HG03108 (cell line): ENCODE measurements around the gene DOCK6.
"Not testable (repeated sequence)": the region's sequence is repeated elsewhere in the genome, so short reads cannot be mapped to it uniquely, and the experiment has no call there.

Source experiments
- ATAC-seq: cut with Tn5 transposase; IDR thresholded peaks from one replicate; pipeline ENCODE4 v1.9.1; 2021; ENCODE audit warnings: moderate library complexity; ENCODE audit not compliant: unreplicated experiment

DOCK6 gene

GRCh38 chr19:11177592-11177991 is 84.7 kb downstream of the DOCK6 start:
- ATAC-seq = no peak

DNA sequence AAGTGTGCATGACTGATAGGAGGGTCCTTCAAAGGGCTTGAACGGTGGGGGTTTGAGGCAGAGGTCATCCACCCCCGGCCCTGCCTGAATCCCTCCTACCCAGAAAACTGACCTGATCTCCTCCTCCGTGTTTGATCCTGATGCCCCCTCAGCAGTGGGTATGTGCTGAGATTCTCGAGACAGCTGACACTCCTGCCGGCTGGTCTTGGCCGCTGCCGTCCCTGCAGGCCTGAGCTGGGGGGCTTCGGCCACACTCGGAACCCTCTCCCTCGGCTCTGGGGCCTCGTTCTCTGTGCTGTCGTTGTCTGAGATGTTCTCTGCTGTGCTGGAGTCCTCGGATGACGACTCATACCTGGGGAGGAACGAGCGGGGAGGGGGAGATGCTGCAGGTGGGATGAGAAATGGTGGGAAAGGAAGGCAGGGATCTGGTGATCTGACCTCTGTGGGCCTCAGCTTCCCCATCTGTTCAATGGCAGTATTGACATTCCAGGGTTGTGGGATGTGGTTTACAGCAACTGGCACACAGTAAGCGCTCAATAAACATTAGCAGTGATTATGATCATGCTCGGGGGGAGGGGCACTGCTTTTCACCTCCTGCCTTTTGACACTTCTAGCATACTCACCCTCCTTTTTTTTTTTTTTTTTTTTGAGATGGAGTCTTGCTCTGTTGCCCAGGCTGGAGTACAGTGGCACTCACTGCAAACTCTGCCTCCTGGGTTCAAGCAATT is 85.7 kb downstream of the DOCK6 start:
- no peak for ATAC-seq

DNA sequence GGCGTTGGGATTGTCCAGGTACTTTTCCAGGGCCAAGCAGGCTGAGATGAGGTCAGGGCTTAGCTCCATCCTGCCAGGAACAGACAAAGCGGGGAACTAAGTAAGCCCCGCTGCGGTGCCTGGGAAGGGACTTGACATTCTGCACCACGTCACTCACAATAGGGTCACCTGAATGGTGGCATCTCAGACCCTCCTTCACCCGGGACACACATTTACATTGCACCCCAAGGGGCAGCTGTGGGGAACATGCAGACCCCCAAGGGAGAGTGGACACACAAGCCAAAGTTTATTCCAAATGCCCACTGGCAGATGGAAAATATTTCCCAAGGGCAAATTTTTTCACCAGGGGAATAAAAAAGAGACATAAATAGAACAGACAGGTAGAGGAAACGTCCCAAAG is 86.4 kb downstream of the DOCK6 start:
- no peak for ATAC-seq

DNA sequence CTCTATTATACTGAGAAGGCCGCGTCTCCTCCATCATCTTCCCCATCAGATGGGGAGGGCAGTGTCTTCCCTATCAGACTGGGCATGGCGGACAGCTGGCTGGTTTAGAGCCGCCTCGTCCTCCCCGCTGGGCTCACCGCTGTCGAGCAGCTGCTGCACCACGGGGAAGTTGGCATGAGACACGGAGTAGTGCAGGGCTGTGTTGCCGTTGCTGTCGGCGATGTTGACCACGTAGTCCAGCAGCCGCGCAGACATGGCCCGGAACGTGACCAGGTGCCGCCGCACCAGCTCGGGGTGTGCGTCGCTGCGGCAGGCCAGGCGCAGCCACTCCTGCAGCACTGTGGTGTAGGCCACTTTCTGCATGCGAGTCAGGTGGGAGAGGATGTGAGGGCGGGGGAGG is 88.0 kb downstream of the DOCK6 start:
- ATAC-seq = no peak

DNA sequence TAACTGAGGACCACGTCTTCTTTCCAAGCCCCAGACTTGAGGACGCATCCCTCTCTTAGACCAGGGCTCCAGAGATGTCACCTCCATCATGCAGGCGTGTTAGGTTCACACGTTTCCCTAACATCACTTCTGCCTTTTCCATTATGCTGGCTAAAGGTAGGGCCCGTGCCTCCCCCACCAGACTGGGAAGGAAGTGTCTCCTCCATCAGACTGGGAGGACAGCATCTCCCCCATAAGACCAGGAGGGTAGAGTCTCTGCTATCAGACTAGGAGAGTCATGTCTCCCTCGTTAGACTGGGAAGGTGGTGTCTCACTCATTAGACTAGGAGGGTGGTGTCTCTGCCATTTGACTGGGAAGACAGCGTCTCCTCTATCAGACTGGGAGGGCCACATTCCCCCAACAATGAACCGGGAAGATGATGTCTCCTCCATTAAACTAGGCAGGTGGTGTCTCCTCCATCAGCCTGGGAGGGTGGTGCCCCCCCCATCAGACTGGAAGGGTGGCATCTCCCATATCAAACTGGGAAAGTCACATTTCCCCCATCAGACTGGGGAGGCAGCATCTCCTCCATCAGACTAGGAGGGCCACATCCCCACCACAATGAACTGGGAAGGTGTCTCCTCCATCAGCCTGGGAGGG is 88.7 kb downstream of the DOCK6 start:
- no peak for ATAC-seq

GRCh38 chr19:11172576-11172975 is 89.7 kb downstream of the DOCK6 start:
- ATAC-seq = no peak

DNA sequence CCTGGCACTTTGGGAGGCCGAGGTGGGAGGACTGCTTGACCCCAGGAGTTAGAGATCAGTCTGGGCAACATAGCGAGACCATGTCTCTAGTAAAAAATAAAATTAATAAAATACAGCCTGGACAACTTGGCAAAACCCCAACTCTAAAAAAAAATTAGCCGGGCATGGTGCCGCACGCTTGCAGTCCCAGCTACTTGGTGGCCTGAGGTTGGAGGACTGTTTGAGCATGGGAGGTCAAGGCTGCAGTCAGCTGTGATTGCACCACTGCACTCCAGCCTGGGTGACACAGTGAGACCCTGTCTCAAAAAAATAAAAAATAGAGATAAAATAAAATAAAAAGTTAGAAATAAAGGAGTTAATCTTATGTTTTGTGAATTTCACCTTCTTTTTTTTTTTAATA is 91.2 kb downstream of the DOCK6 start:
- no peak for ATAC-seq

DNA sequence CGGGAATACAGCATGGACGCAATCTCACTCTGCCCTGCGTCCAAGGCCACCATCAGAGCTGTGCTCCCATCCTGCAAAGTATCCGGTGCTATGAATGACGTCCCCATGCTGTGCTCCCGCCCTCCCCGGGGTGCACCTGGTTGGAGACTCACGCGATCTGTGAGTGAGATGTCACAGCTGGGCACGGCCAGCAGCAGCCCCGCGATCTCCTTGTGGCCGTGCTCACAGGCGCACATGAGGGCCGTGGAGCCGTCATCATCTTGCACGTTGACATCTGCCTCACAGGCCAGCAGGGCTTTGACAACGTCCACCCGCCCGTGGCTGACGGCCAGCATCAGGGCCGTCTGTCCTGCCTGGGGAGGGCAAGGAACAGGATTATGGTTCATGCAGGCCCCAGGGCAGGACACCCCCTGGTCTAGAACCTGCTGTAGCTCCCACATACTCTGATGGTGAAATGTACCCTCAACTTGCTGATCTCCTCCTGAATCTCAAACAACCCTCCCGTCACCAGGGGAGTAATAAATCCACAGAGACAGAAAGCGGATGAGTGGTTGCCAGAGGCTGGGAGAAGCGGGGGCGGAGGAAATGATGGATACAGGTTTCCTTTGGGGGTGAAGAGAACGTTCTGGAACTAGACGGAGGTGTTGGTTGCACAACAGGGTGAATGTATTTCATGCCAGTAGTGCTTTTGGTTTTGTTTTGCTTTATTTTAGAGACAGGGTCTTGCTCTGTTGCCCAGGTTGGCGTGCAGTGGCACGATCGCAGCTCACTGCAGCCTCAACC is 92.2 kb downstream of the DOCK6 start:
- ATAC-seq = no peak

DNA sequence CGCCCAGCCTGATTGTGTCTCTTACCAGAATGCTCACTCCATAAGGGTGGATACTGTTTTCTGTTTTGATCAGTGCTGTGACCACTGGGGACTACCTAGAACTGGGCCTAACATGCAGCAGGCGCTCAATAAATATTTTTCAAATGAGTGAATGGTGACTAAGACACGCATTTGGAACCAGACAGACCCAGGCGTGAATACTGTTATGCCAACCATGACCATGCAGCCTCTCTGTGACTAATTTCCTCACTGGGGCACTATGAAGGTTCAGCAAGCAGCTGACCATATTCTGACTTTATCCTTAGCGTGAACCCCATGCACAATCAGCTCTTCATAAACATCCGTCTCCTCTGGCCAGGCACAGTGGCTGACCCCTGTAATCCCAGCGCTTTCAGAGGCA is 93.8 kb downstream of the DOCK6 start:
- ATAC-seq = no peak

DNA sequence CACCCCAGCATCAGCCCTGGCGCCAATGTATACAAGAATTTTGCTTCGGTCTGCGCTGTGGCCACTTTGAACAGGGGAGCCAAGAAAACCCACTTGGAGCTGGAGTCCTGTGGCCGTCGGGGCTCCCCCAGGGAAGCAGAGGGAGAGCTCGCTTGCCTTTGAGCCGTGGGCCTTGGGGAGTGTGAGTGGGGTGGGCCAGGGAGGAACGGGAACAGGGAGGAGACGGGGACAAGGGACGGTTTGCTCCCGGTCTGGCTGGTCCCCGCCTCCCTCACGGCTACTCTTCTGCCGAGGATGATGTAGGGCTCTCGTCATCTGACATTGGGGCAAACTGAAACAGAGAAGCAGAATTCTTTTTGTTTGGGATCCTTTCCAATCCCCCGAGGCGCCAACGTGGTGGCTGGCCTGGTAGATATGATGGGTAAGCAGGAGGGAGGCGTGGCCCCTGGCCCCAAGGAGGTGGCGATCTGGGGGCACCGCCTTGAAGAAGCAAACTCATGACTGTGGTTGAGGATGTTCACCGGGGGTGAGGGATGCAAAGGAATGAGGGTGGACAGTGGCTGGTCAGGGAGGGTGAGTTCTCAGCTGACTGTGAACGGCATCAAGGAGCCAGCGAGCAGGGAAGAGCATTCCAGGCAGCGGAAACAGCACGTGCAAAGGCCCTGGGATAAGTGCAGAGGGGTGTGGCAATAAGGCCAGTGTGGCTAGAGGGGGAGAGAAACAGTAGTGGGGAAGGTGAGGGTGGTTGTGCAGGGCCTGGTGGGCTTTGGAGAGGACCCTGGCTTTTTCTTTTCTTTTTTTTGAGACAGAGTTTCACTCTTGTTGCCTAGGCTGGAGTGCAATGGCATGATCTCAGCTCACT is 95.8 kb downstream of the DOCK6 start:
- no peak for ATAC-seq

DNA sequence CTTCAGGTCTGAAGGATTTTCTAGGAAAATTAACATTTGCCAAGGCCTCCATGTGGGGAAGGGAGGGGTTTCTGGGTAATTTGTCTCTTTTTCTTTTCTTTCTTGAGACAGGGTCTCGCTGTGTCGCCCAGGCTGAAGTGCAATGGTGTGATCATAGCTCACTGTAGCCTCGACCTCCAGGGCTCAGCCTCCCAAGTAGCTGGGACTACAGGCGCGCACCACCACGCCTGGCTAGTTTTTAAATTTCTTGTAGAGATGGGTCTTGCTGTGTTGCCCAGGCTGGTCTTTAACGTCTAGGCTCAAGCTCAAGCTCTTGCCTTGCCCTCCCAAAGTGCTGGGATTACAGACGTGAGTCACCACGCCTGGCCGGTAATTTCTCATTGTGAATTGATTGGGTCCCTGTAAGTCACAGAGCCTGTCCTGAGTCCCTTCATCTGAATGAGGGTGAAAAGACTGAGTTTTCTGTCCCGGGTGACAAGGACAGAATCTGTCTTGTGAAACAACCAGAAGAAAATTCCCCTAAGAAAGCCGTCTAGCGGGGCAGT is 96.8 kb downstream of the DOCK6 start:
- no peak for ATAC-seq

DNA sequence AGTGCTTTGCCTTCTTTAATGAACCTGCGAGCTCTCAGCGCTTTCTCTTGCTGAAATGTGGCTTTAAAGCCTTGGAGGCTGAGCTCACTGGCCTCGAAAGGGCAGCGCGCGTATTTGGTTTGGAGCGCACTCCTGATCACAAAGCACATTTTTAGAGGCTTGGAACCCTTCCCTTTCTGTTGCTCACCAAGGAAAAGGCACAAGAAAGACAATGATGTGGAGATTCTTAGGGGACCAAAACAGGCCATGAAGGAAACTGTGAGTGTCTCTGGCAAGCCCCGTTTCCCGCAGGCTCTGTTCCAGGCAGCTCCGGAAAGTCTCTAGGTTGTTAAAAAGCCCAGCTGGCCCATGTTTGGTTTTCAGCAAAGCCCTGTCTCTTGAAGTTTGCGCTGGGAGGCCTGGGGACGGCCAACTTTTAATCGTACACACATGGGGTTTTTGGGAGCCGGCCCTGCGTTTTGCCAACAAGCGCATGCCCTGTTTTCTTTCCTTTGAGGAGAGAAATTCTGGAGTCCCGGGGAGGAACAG is 97.4 kb downstream of the DOCK6 start:
- no peak for ATAC-seq

DNA sequence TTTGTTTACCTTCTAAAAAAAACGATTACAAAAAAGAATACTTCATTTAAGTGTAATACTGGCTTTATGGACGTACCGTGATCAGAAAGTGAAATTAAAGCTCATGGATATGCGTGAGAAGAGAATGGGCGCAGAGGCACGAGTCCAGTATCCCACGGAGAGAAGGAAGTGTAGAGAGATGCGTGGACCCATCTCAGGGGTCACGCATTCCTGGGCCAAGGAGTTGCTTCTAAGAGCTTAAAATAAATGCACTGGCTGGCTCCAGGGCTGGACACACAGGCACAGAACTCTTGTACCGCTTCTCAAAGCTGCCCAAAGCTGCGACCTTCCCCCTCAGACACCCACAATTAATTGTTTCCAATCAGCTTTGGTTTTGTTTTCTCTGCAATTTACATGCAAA is 98.0 kb downstream of the DOCK6 start:
- ATAC-seq = no peak

DNA sequence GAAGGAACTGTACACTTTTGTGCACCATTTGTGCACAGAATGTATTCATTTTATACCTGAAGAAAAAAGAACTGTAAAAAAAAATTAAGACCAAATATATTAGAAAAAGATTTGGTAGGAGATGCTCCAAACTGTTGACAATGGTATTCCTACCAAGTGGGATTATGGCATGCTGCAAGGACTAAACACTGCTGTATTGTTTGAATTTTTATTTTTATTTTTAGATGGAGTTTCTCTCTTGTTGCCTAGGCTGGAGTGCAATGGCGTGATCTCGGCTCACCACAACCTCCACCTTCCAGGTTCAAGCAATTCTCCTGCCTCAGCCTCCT is 101.9 kb downstream of the DOCK6 start:
- not testable (repeated sequence) for ATAC-seq

DNA sequence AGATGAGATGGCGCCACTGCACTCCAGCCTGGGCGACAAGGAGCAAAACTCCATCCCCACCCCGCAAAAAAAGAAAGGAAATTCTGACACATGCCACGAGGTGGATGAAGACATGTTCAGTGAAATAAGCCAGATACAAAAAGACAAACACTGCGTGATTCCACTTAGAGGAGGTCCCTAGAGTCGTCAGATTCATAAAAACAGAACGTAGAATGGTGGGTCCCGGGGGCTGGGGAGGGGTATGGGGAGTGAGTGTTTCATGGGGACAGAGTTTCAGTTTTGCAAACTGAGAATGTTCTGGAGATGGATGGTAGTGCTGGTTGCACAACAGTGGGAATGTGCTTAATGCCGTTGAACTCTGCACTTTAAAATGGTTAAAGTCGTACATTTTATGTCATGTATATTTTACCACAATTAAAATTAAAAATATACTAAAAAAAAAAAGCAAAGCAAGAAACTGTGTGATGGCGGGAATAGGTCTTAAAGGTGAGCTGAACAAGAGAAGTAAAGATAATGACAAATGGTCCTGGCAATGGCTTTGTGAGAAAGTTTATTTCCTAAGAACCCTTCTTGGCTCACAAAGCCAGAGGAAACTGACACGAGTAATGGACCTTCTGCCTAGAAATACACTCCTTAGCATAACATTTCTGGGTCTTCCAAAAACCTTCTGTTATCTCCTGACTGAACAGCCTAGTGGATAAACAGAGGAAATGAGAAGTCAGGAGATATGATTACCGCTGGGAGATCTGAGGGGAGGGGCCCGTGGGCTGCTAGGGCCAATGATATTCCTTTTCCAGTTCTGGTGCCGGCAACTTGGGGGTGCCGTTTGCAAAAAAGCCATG is 102.5 kb downstream of the DOCK6 start:
- no peak for ATAC-seq

- peak; percentile 98 for ATAC-seq
Measured at GRCh38 chr19:11155373-11156120, 106.8 kb downstream of the DOCK6 start, which contains the start of gene SPC24. Gene SPC24, minus strand, starts transcription at chr19:11155782. Its CDS starts 6 bp downstream, at chr19:11155776.

DNA sequence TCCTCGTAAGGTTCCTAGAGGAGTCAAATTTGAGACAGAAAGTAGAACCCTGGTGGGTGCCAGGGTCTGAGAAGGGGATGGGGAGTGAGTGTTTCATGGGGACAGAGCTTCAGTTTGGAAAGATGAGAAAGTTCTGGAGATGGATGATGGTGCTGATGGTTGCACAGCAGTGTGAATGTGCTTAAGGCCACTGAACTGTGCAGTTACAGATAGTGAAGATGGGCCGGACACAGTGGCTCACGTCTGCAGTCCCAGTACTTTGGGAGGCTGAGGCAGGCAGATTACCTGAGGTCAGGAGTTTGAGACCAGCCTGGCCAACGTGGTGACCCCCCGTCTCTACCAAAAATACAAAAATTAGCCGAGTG is 107.7 kb downstream of the DOCK6 start:
- no peak for ATAC-seq

GRCh38 chr19:11152318-11153062 is 109.8 kb downstream of the DOCK6 start:
- ATAC-seq = no peak
